GM12878 (cell line): ENCODE measurements around the gene PGK1. TPM values are rescaled to one million over a fixed set of nuclear protein-coding genes. Genes with fewer than 3 reads are reported as not detected.

Experiments
- BRCA1 ChIP-seq: IDR thresholded peaks from 2 replicates; pipeline ENCODE4 v1.6.1; 2011; ENCODE audit warnings: low read depth, low read length, improper control_type of control experiment
- CBFB ChIP-seq: IDR thresholded peaks from 2 replicates; pipeline ENCODE4 v1.6.1; 2016; ENCODE audit warnings: antibody characterized with exemption, low read depth
- NFIC ChIP-seq: IDR thresholded peaks from 2 replicates; pipeline ENCODE4 v1.6.1; 2012; ENCODE audit warnings: low read depth, mild to moderate bottlenecking, inconsistent platforms, low read length, moderate library complexity
- NR2C2 ChIP-seq: IDR thresholded peaks from 2 replicates; pipeline ENCODE4 v1.6.1; 2011; ENCODE audit warnings: borderline replicate concordance, low read depth; ENCODE audit not compliant: control insufficient read depth, insufficient read length
- RB1 ChIP-seq: fragments of 450-650 bp; formaldehyde crosslinking; IDR thresholded peaks from 2 replicates; pipeline ENCODE4 v1.6.1; 2017; ENCODE audit warnings: mild to moderate bottlenecking, borderline replicate concordance
- RFX5 ChIP-seq: IDR thresholded peaks from 2 replicates; pipeline ENCODE4 v1.6.1; 2011; ENCODE audit warnings: low read depth, low read length, improper control_type of control experiment
- RUNX3 ChIP-seq: IDR thresholded peaks from 2 replicates; pipeline ENCODE4 v1.6.1; 2012; ENCODE audit warnings: low read length, inconsistent platforms
- SMC3 ChIP-seq: IDR thresholded peaks from 2 replicates; pipeline ENCODE4 v1.6.1; 2011; ENCODE audit warnings: low read length, improper control_type of control experiment, borderline replicate concordance
- ZBED1 ChIP-seq: IDR thresholded peaks from 2 replicates; pipeline ENCODE4 v1.6.1; 2016; ENCODE audit warnings: borderline replicate concordance
- ZNF207 ChIP-seq: fragments of 450-650 bp; IDR thresholded peaks from 2 replicates; pipeline ENCODE4 v1.6.1; 2014; ENCODE audit warnings: antibody characterized with exemption, mild to moderate bottlenecking, borderline replicate concordance
- polyA plus RNA-seq, 11 experiments: library from polyadenylated mRNA; depleted of rRNA in 4 of 11; unstranded in 6 of 11; stranded (reverse) in 5 of 11; fragments of >200 nt; fragmentation: Nextera tagmentation in 4 of 11; fragmentation: Illumina TruSeq in 1 of 11; extraction: Ambion mirVana in 4 of 11; extraction: Trizol in 1 of 11; gene quantifications; 1 replicate in 1 of 11; 2 replicates in 10 of 11; pipeline versions ENCODE4 v1.2.1 to v1.2.3, GENCODE V29; 2011 to 2016; ENCODE audit warnings: inconsistent platforms in 2 of 11, missing spikeins in 2 of 11, low read depth in 1 of 11
- total RNA-seq, 4 experiments: library from RNA; depleted of rRNA in 3 of 4; stranded (reverse); fragments of >200 nt in 3 of 4; fragmentation: Illumina TruSeq in 1 of 4; extraction: Trizol in 1 of 4; gene quantifications; 2 replicates each; pipeline versions ENCODE4 v1.2.1 to v1.2.3, GENCODE V29; 2013 to 2021
- TF ChIP-seq, protein P1 (sequence below): fragments of 150-350 bp; IDR thresholded peaks from 2 replicates; pipeline ENCODE4 v1.6.1; 2016; ENCODE audit warnings: low read depth, low read length
- TF ChIP-seq, protein P2 (sequence below): fragments of 450-650 bp; IDR thresholded peaks from 2 replicates; pipeline ENCODE4 v1.6.1; 2017; ENCODE audit warnings: antibody characterized with exemption, mild to moderate bottlenecking, moderate library complexity
- TF ChIP-seq, protein P3 (sequence below): IDR thresholded peaks from 2 replicates; pipeline ENCODE4 v1.6.1; 2011; ENCODE audit warnings: borderline replicate concordance, low read depth, mild to moderate bottlenecking, moderate library complexity, mixed read lengths, low read length; ENCODE audit not compliant: insufficient read depth; ENCODE audit errors: extremely low read length
- TF ChIP-seq, protein P4 (sequence below): fragments of 450-650 bp; formaldehyde crosslinking; IDR thresholded peaks from 2 replicates; pipeline ENCODE4 v1.4.0; 2022; ENCODE audit warnings: mild to moderate bottlenecking, moderate library complexity
- TF ChIP-seq, protein P5 (sequence below): fragments of 450-650 bp; IDR thresholded peaks from 2 replicates; pipeline ENCODE4 v1.6.1; 2018; ENCODE audit warnings: mild to moderate bottlenecking, low read depth, moderate library complexity; ENCODE audit not compliant: partially characterized antibody

PGK1 gene
- total and polyA plus RNA-seq, 10 of the 15 experiments (the other 5 are each of a cell fraction or from before 2014, with no cell fraction given), result 370 to 1,825 (median 629) TPM

DNA sequence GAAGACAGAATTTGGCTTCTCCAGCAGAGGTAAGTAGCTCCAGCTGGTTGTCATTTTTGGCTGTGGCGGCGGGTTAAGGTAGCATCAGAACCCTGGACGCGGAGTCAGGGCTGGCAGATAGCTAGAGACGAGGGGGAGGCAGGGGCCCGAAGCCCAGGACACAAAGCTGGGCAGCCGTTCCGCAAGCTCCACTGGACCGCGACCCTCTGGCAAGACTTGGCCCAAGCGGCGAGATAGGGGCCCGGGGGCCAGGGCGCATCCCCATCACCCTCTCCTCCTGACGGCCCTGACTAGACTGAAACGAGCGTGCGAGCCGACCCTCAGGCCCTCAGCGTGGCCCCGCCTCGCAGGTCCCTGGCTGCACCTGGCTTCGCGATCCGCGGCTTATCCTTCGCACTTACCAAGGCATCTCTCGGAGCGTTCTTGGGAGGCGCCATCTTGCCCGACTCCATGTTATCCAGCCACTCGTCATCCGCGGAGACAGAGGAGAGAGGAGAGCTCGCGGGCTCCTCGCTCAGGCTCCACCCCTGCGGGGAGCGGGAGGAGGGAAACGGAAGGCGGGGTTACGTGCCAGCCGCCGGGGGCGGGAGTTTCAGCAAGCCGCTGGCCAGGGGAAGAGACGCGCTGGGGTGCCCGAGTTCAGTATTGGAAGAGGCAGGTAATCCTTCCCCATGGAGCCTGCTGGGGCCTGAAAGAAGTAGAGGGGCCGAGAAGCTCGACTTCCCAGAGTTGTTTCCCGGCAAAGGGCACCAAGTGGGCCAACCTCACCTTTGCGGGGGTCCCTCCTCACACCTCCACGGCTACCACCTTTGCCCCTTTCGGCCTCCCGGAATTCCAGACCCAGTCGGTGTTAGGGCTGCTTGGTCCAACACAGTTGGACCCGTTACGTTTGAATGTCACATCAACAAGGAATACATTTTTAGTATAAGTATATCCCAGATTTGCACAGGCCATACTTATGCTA lies 35.4 kb downstream of the PGK1 start, which contains the start of gene TAF9B (continued):
- TF ChIP-seq, protein P1, sequence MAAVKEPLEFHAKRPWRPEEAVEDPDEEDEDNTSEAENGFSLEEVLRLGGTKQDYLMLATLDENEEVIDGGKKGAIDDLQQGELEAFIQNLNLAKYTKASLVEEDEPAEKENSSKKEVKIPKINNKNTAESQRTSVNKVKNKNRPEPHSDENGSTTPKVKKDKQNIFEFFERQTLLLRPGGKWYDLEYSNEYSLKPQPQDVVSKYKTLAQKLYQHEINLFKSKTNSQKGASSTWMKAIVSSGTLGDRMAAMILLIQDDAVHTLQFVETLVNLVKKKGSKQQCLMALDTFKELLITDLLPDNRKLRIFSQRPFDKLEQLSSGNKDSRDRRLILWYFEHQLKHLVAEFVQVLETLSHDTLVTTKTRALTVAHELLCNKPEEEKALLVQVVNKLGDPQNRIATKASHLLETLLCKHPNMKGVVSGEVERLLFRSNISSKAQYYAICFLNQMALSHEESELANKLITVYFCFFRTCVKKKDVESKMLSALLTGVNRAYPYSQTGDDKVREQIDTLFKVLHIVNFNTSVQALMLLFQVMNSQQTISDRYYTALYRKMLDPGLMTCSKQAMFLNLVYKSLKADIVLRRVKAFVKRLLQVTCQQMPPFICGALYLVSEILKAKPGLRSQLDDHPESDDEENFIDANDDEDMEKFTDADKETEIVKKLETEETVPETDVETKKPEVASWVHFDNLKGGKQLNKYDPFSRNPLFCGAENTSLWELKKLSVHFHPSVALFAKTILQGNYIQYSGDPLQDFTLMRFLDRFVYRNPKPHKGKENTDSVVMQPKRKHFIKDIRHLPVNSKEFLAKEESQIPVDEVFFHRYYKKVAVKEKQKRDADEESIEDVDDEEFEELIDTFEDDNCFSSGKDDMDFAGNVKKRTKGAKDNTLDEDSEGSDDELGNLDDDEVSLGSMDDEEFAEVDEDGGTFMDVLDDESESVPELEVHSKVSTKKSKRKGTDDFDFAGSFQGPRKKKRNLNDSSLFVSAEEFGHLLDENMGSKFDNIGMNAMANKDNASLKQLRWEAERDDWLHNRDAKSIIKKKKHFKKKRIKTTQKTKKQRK, result no peak
- TF ChIP-seq, protein P2, sequence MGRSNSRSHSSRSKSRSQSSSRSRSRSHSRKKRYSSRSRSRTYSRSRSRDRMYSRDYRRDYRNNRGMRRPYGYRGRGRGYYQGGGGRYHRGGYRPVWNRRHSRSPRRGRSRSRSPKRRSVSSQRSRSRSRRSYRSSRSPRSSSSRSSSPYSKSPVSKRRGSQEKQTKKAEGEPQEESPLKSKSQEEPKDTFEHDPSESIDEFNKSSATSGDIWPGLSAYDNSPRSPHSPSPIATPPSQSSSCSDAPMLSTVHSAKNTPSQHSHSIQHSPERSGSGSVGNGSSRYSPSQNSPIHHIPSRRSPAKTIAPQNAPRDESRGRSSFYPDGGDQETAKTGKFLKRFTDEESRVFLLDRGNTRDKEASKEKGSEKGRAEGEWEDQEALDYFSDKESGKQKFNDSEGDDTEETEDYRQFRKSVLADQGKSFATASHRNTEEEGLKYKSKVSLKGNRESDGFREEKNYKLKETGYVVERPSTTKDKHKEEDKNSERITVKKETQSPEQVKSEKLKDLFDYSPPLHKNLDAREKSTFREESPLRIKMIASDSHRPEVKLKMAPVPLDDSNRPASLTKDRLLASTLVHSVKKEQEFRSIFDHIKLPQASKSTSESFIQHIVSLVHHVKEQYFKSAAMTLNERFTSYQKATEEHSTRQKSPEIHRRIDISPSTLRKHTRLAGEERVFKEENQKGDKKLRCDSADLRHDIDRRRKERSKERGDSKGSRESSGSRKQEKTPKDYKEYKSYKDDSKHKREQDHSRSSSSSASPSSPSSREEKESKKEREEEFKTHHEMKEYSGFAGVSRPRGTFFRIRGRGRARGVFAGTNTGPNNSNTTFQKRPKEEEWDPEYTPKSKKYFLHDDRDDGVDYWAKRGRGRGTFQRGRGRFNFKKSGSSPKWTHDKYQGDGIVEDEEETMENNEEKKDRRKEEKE, result no peak
- TF ChIP-seq NFIC (no peak), RFX5 (no peak), RUNX3 (no peak), ZNF207 (no peak), CBFB (no peak), BRCA1 (no peak), RB1 (no peak), SMC3 (no peak), NR2C2 (no peak), ZBED1 (no peak)
- TF ChIP-seq, protein P3, sequence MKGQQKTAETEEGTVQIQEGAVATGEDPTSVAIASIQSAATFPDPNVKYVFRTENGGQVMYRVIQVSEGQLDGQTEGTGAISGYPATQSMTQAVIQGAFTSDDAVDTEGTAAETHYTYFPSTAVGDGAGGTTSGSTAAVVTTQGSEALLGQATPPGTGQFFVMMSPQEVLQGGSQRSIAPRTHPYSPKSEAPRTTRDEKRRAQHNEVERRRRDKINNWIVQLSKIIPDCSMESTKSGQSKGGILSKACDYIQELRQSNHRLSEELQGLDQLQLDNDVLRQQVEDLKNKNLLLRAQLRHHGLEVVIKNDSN, result no peak
- TF ChIP-seq, protein P4, sequence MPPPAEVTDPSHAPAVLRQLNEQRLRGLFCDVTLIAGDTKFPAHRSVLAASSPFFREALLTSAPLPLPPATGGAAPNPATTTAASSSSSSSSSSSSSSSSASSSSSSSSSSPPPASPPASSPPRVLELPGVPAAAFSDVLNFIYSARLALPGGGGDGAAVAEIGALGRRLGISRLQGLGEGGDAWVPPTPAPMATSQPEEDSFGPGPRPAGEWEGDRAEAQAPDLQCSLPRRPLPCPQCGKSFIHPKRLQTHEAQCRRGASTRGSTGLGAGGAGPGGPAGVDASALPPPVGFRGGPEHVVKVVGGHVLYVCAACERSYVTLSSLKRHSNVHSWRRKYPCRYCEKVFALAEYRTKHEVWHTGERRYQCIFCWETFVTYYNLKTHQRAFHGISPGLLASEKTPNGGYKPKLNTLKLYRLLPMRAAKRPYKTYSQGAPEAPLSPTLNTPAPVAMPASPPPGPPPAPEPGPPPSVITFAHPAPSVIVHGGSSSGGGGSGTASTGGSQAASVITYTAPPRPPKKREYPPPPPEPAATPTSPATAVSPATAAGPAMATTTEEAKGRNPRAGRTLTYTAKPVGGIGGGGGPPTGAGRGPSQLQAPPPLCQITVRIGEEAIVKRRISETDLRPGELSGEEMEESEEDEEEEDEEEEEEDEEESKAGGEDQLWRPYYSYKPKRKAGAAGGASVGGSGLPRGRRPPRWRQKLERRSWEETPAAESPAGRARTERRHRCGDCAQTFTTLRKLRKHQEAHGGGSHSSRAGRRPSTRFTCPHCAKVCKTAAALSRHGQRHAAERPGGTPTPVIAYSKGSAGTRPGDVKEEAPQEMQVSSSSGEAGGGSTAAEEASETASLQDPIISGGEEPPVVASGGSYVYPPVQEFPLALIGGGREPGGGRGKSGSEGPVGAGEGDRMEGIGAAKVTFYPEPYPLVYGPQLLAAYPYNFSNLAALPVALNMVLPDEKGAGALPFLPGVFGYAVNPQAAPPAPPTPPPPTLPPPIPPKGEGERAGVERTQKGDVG (CRISPR knock-in tag), result no peak
- TF ChIP-seq, protein P5, sequence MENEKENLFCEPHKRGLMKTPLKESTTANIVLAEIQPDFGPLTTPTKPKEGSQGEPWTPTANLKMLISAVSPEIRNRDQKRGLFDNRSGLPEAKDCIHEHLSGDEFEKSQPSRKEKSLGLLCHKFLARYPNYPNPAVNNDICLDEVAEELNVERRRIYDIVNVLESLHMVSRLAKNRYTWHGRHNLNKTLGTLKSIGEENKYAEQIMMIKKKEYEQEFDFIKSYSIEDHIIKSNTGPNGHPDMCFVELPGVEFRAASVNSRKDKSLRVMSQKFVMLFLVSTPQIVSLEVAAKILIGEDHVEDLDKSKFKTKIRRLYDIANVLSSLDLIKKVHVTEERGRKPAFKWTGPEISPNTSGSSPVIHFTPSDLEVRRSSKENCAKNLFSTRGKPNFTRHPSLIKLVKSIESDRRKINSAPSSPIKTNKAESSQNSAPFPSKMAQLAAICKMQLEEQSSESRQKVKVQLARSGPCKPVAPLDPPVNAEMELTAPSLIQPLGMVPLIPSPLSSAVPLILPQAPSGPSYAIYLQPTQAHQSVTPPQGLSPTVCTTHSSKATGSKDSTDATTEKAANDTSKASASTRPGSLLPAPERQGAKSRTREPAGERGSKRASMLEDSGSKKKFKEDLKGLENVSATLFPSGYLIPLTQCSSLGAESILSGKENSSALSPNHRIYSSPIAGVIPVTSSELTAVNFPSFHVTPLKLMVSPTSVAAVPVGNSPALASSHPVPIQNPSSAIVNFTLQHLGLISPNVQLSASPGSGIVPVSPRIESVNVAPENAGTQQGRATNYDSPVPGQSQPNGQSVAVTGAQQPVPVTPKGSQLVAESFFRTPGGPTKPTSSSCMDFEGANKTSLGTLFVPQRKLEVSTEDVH, result no peak
